ENCODE results near the gene RAMP3. TPM values are rescaled to one million over a fixed set of nuclear protein-coding genes. Genes with fewer than 3 reads are reported as not detected.
A peak's percentile ranks its signal among the peaks of the same experiment; 100 is the strongest.
"Not testable (repeated sequence)": the region's sequence is repeated elsewhere in the genome, so short reads cannot be mapped to it uniquely, and the experiment has no call there.

The RAMP3 gene
- total and polyA plus RNA-seq, 11 donors: 19.2 to 107 (median 38.9) TPM

GRCh38 chr7:45163692-45164052 lies 6.1 kb downstream of the RAMP3 start:
- 73 to 86% (median 84%) methylated on average over 4 of the region's 4 CpGs for WGBS, 4 donors

GRCh38 chr7:45164271-45164670 lies 6.7 kb downstream of the RAMP3 start:
- H3K36me3 ChIP-seq; intact Hi-C loops (cut with DNase I); H3K27ac ChIP-seq; ATAC-seq; H3K27me3 ChIP-seq; H3K4me3 ChIP-seq: not testable (repeated sequence)
- peaks cover 0 to 17% (median 9%) of the 10 kb centered on the region in 12 donors for H3K9me3 ChIP-seq
- H3K4me1 ChIP-seq: peaks cover 0 to 16% (median 0%) of the 10 kb centered on the region in 12 donors
- DNase-seq: peak in 1 of 5 donors; percentile 8
- WGBS, 4 donors: 81 to 84% (median 82%) methylated on average over 3 of the region's 3 CpGs

More at GRCh38 chr7:45163692-45164052, 6.1 kb downstream of the RAMP3 start:
- Histone ChIP-seq H3K27ac (no peak overlapping the region), H3K9me3 (peaks cover 0 to 17% (median 9%) of the 10 kb centered on the region in 12 donors), H3K4me3 (no peak overlapping the region), H3K4me1 (peaks cover 0 to 16% (median 0%) of the 10 kb centered on the region in 12 donors), H3K36me3 (peaks cover 0 to 9% (median 0%) of the 10 kb centered on the region in 9 donors), H3K27me3 (peaks cover 0 to 6% (median 0%) of the 10 kb centered on the region in 9 donors)
- intact Hi-C loops (cut with DNase I): no loop called here
- ATAC-seq (no peak), DNase-seq (peak in 2 of 5 donors; percentile 8 to 19)
- TF ChIP-seq CTCF (IDR thresholded peaks at IDR 0.05) (no peak), POLR2A (IDR thresholded peaks at IDR 0.05) (no peak)

GRCh38 chr7:45165857-45166256 lies 8.3 kb downstream of the RAMP3 start:
- WGBS, 4 donors: 43 to 61% (median 52%) methylated on average over 3 of the region's 3 CpGs
- Histone ChIP-seq H3K9me3 (peaks cover 0 to 17% (median 9%) of the 10 kb centered on the region in 12 donors), H3K27ac (no peak overlapping the region), H3K4me3 (no peak overlapping the region), H3K27me3 (no peaks in the 10 kb centered on the region), H3K4me1 (peaks cover 0 to 8% (median 0%) of the 10 kb centered on the region in 12 donors), H3K36me3 (peaks cover 0 to 9% (median 0%) of the 10 kb centered on the region in 9 donors)
- ATAC-seq: no peak
- TF ChIP-seq POLR2A (IDR thresholded peaks at IDR 0.05) (no peak), CTCF (IDR thresholded peaks at IDR 0.05) (no peak)
- no peak for DNase-seq
- intact Hi-C loops (cut with DNase I): loop anchor here in 1 of 10 donors (5.0 kb wide), 1 partner anchor 36 kb away; no protein-coding TSS in a partner anchor

GRCh38 chr7:45171946-45172345 lies 14.4 kb downstream of the RAMP3 start:
- intact Hi-C loops (cut with DNase I): no loop called here
- no peaks in the 10 kb centered on the region for H3K27me3 ChIP-seq
- TF ChIP-seq POLR2A (IDR thresholded peaks at IDR 0.05) (no peak), CTCF (IDR thresholded peaks at IDR 0.05) (no peak)
- no peak overlapping the region for H3K27ac ChIP-seq
- H3K4me3 ChIP-seq: no peak overlapping the region
- peaks cover 0 to 9% (median 0%) of the 10 kb centered on the region in 12 donors for H3K4me1 ChIP-seq
- H3K9me3 ChIP-seq: no peaks in the 10 kb centered on the region
- peak in 3 of 5 donors; percentile 3 to 51 (median 9) for DNase-seq
- H3K36me3 ChIP-seq: no peaks in the 10 kb centered on the region
- ATAC-seq: no peak
- 29 to 100% (median 31%) methylated on average over 1 of the region's 1 CpG; no CpG with 5 or more reads in 1 of the 4 donors for WGBS, 4 donors
